GM10266 (cell line): ENCODE measurements around the gene OSGIN1.
"Not testable (repeated sequence)": the region's sequence is repeated elsewhere in the genome, so short reads cannot be mapped to it uniquely, and the experiment has no call there.

Experiments used
- DNase-seq: peaks from one replicate; pipeline ENCODE4 v3.0.0; 2012; ENCODE audit errors: extremely low spot score
- TF ChIP-seq, protein P1 (sequence below): IDR thresholded peaks from 2 replicates; pipeline ENCODE4 v1.5.1; 2012; ENCODE audit warnings: mild to moderate bottlenecking, low read depth; ENCODE audit not compliant: control insufficient read depth, insufficient read depth; ENCODE audit errors: missing control alignments

The OSGIN1 gene

GRCh38 chr16:83949724-83950001 lies 3.4 kb upstream of the OSGIN1 start:
- TF ChIP-seq, protein P1, sequence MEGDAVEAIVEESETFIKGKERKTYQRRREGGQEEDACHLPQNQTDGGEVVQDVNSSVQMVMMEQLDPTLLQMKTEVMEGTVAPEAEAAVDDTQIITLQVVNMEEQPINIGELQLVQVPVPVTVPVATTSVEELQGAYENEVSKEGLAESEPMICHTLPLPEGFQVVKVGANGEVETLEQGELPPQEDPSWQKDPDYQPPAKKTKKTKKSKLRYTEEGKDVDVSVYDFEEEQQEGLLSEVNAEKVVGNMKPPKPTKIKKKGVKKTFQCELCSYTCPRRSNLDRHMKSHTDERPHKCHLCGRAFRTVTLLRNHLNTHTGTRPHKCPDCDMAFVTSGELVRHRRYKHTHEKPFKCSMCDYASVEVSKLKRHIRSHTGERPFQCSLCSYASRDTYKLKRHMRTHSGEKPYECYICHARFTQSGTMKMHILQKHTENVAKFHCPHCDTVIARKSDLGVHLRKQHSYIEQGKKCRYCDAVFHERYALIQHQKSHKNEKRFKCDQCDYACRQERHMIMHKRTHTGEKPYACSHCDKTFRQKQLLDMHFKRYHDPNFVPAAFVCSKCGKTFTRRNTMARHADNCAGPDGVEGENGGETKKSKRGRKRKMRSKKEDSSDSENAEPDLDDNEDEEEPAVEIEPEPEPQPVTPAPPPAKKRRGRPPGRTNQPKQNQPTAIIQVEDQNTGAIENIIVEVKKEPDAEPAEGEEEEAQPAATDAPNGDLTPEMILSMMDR, result no peak

GRCh38 chr16:83950862-83951399 lies 2.1 kb upstream of the OSGIN1 start:
- DNase-seq, result not testable (repeated sequence)

More at GRCh38 chr16:83949724-83950001, 3.4 kb upstream of the OSGIN1 start:
- DNase-seq, result no peak

GRCh38 chr16:83951544-83951943 lies 1.5 kb upstream of the OSGIN1 start:
- DNase-seq, result no peak
- TF ChIP-seq, protein P1, result no peak

DNA sequence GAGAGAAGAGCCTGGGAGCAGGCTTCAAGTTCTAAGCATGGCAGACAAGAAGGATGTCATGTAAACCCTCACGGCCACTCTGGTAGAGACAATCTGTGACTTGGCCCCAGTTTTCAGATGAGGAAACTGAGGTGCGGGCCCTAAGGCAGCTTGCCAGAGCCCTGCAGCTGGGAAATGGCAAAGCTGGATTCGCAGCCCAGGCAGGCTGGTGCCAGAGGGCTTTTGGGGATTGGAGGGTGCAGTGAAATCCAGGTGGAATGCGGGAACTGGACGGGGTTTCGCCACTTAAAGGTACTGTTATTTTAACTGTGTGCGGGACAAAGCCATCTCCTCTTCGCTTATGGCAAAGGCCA lies 477 bp upstream of the OSGIN1 start:
- TF ChIP-seq, protein P1, result no peak
- no peak for DNase-seq

GRCh38 chr16:83953796-83954576 lies 946 bp downstream of the OSGIN1 start:
- TF ChIP-seq, protein P1, result peak; percentile 53
- peak; percentile 58 for DNase-seq

- no peak for DNase-seq
- TF ChIP-seq, protein P1, result no peak
These were observed 1.6 kb downstream of the OSGIN1 start for GRCh38 chr16:83954577-83955016.

GRCh38 chr16:83955218-83956130 lies 2.4 kb downstream of the OSGIN1 start:
- TF ChIP-seq, protein P1, result no peak
- DNase-seq, result no peak
